ENCODE data around the gene CCSER1. TPM values are rescaled to one million over a fixed set of nuclear protein-coding genes. Genes with fewer than 3 reads are reported as not detected.

Gene CCSER1
- total and polyA plus RNA-seq, 2 of the 8 experiments (the other 6 are each of a cell fraction or from before 2014, with no cell fraction given): 0.26 to 0.84 TPM

DNA sequence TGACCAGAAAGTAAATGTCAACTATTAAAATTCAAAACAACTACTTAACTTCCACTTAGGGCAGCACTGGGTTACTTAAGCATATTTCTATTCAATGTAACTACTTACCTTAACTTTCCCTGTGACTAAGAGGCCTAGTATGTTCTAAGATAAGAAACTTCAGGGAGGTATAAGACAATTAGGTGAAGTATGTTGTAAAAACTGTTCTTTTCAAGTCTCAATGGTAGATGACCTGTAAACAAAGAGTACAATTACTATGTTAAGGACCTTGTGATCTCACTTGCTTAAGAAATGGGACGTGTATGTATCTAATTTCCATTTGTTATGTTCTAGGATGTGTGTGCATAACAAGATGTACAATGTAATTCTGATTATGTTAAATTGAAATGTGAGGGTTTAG lies 960.5 kb downstream of the CCSER1 start:
- Histone ChIP-seq H4K91ac (replicated peaks; ENCODE audit: insufficient read length, low read length) (no peak overlapping the region), H2BK5ac (ENCODE audit: low read depth, low read length) (no peak overlapping the region), H3K14ac (ENCODE audit: insufficient read length) (no peak overlapping the region), H3K79me1 (ENCODE audit: low read depth, low read length) (no peaks in the 10 kb centered on the region), H3K4me1 (replicated peaks in 1 of 4; ENCODE audit: control insufficient read depth in 3 of 4, insufficient read depth in 4 of 4, low read length in 3 of 4) (peaks cover 1 to 9% (median 3%) of the 10 kb centered on the region in 4 experiments; a peak in 4 of 7 replicates), H2BK12ac (ENCODE audit: low read depth, low read length) (no peak overlapping the region), H4K20me1 (replicated peaks in 1 of 2; ENCODE audit: control insufficient read depth in 1 of 2, insufficient read depth in 2 of 2, low read length in 2 of 2) (no peaks in the 10 kb centered on the region), H3K27me3 (replicated peaks in 1 of 4; ENCODE audit: control insufficient read depth in 3 of 4, extremely low read depth in 1 of 4, insufficient read depth in 3 of 4, low read length in 3 of 4) (no peaks in the 10 kb centered on the region), H3K23ac (ENCODE audit: insufficient read length) (no peak overlapping the region), H3K4ac (replicated peaks; ENCODE audit: insufficient read length, low read depth, low read length) (no peak overlapping the region), H2BK20ac (ENCODE audit: low read length) (no peak overlapping the region), H3K9ac (replicated peaks in 1 of 4; ENCODE audit: extremely low read depth in 1 of 4, low read depth in 3 of 4, low read length in 3 of 4) (no peak overlapping the region), H3K4me2 (ENCODE audit: insufficient read depth in 1 of 2, low read depth in 2 of 2, low read length in 2 of 2) (no peak overlapping the region), H4K8ac (ENCODE audit: extremely low read depth, insufficient read depth, low read length) (no peak overlapping the region), H3K4me3 (ENCODE audit: extremely low read depth in 1 of 4, insufficient read depth in 2 of 4, low read depth in 3 of 4, low read length in 4 of 4) (no peak overlapping the region), H3K36me3 (ENCODE audit: control insufficient read depth in 2 of 4, insufficient read depth in 4 of 4, low read length in 3 of 4) (no peaks in the 10 kb centered on the region), H3K23me2 (ENCODE audit: low read depth, low read length) (no peaks in the 10 kb centered on the region; the same call in 1 of the 2 replicates), H2BK120ac (replicated peaks; ENCODE audit: low read depth, low read length) (no peak overlapping the region), H2AFZ (ENCODE audit: low read length) (no peak overlapping the region), H2AK5ac (ENCODE audit: low read depth, low read length) (no peak overlapping the region), H3K56ac (replicated peaks; ENCODE audit: insufficient read length, low read depth, low read length) (no peak overlapping the region), H3K18ac (ENCODE audit: extremely low read depth, low read length) (no peak overlapping the region), H3K27ac (ENCODE audit: low read depth, low read length) (no peak overlapping the region), H3K9me3 (ENCODE audit: insufficient read depth in 2 of 2, low read depth in 1 of 2, low read length in 1 of 2) (no peaks in the 10 kb centered on the region), H3K79me2 (ENCODE audit: control insufficient read depth in 1 of 2, insufficient read depth in 2 of 2, low read length in 2 of 2) (no peaks in the 10 kb centered on the region), H2BK15ac (ENCODE audit: low read length) (no peak overlapping the region), H4K5ac (ENCODE audit: insufficient read length, low read depth, low read length) (no peak overlapping the region)
- FAIRE-seq (no peak), DNase-seq (ENCODE audit: low read depth in 1 of 2, low spot score in 2 of 2) (no peak)
- POLR2A ChIA-PET (ENCODE audit: partially characterized antibody): no interaction called here
- WGBS, 2 experiments (ENCODE audit: extremely low coverage in 1 of 2, insufficient coverage in 1 of 2, insufficient read length in 1 of 2, insufficient replicate concordance in 2 of 2, low coverage in 1 of 2, low lambda C conversion rate in 2 of 2, missing lambda C conversion rate in 1 of 2): 64% methylated on average over 1 of the region's 1 CpG; no CpG with 5 or more reads in 1 of the 2 experiments
- CTCF ChIA-PET (ENCODE audit: partially characterized antibody): no interaction called here
- TF ChIP-seq, protein P1, sequence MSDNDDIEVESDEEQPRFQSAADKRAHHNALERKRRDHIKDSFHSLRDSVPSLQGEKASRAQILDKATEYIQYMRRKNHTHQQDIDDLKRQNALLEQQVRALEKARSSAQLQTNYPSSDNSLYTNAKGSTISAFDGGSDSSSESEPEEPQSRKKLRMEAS (IDR thresholded peaks at IDR 0.05): no peak
- TF ChIP-seq KDM1A (IDR thresholded peaks at IDR 0.05; ENCODE audit: borderline replicate concordance, low read length) (no peak), SIN3A (conservative IDR thresholded peaks at IDR 0.05 in 1 of 2, IDR thresholded peaks at IDR 0.05 in 1 of 2; ENCODE audit: low read depth in 1 of 2, low read length in 2 of 2) (no peak), CBX8 (IDR thresholded peaks at IDR 0.05; ENCODE audit: borderline replicate concordance, low read depth, low read length) (no peak), CHD2 (IDR thresholded peaks at IDR 0.05; ENCODE audit: low read length) (no peak), SP1 (IDR thresholded peaks at IDR 0.05; ENCODE audit: low read depth, low read length) (no peak), RAD21 (IDR thresholded peaks at IDR 0.05 in 1 of 2, conservative IDR thresholded peaks at IDR 0.05 in 1 of 2; ENCODE audit: low read depth in 2 of 2, low read length in 2 of 2) (no peak), NANOG (IDR thresholded peaks at IDR 0.05; ENCODE audit: insufficient read depth, low read depth, low read length, poor library complexity, severe bottlenecking) (no peak)
- TF ChIP-seq, protein P2, sequence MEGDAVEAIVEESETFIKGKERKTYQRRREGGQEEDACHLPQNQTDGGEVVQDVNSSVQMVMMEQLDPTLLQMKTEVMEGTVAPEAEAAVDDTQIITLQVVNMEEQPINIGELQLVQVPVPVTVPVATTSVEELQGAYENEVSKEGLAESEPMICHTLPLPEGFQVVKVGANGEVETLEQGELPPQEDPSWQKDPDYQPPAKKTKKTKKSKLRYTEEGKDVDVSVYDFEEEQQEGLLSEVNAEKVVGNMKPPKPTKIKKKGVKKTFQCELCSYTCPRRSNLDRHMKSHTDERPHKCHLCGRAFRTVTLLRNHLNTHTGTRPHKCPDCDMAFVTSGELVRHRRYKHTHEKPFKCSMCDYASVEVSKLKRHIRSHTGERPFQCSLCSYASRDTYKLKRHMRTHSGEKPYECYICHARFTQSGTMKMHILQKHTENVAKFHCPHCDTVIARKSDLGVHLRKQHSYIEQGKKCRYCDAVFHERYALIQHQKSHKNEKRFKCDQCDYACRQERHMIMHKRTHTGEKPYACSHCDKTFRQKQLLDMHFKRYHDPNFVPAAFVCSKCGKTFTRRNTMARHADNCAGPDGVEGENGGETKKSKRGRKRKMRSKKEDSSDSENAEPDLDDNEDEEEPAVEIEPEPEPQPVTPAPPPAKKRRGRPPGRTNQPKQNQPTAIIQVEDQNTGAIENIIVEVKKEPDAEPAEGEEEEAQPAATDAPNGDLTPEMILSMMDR (IDR thresholded peaks at IDR 0.05; ENCODE audit: control extremely low read depth in 1 of 3, insufficient read depth in 1 of 3, low read depth in 1 of 3, low read length in 3 of 3): no peak
